HG03135 (cell line): ENCODE data around the gene BIN1.

Source experiments
- ATAC-seq: cut with Tn5 transposase; IDR thresholded peaks from one replicate; pipeline ENCODE4 v1.9.1; 2021; ENCODE audit warnings: mild to moderate bottlenecking, moderate library complexity; ENCODE audit not compliant: unreplicated experiment

Gene BIN1

GRCh38 chr2:127105656-127106456, 1.1 kb downstream of the BIN1 start:
- ATAC-seq = no peak

GRCh38 chr2:127104881-127105655, 1.9 kb downstream of the BIN1 start:
- no peak for ATAC-seq

GRCh38 chr2:127104166-127104660, 2.7 kb downstream of the BIN1 start:
- no peak for ATAC-seq

GRCh38 chr2:127103243-127104165, 3.5 kb downstream of the BIN1 start:
- ATAC-seq = no peak

- ATAC-seq = no peak
Observed at GRCh38 chr2:127102521-127103242, 4.3 kb downstream of the BIN1 start.

GRCh38 chr2:127101756-127102477, 5.0 kb downstream of the BIN1 start:
- ATAC-seq = no peak

- ATAC-seq = no peak
Observed at GRCh38 chr2:127101048-127101611, 5.8 kb downstream of the BIN1 start.

- no peak for ATAC-seq
Observed at GRCh38 chr2:127100251-127101047, 6.5 kb downstream of the BIN1 start.

GRCh38 chr2:127098711-127099110, 8.2 kb downstream of the BIN1 start:
- no peak for ATAC-seq

- ATAC-seq = no peak
Observed at GRCh38 chr2:127097841-127098651, 8.9 kb downstream of the BIN1 start.

- ATAC-seq = no peak
Observed at GRCh38 chr2:127097471-127097765, 9.5 kb downstream of the BIN1 start.

- no peak for ATAC-seq
Observed at GRCh38 chr2:127096718-127097470, 10.1 kb downstream of the BIN1 start.

- no peak for ATAC-seq
Observed at GRCh38 chr2:127096280-127096679, 10.7 kb downstream of the BIN1 start.

- no peak for ATAC-seq
Observed at GRCh38 chr2:127095784-127096183, 11.2 kb downstream of the BIN1 start.

- no peak for ATAC-seq
Observed at GRCh38 chr2:127095367-127095641, 11.7 kb downstream of the BIN1 start.

GRCh38 chr2:127094509-127095366, 12.2 kb downstream of the BIN1 start:
- no peak for ATAC-seq
